NT2/D1 (cell line): ENCODE measurements around the gene CTPS2.
"Not testable (repeated sequence)": the region's sequence is repeated elsewhere in the genome, so short reads cannot be mapped to it uniquely, and the experiment has no call there.

ENCODE experiments used
- SUZ12 ChIP-seq: IDR thresholded peaks from 2 replicates; pipeline ENCODE4 v1.6.1; 2011; ENCODE audit not compliant: insufficient read length, insufficient read depth; ENCODE audit errors: extremely low read depth
- YY1 ChIP-seq: IDR thresholded peaks from 2 replicates; pipeline ENCODE4 v1.6.1; 2011; ENCODE audit not compliant: insufficient read length, insufficient read depth
- ZNF274 ChIP-seq: IDR thresholded peaks from 2 replicates; pipeline ENCODE4 v1.6.1; 2011; ENCODE audit warnings: mild to moderate bottlenecking, low read depth, low read length

GRCh38 chrX:16715638-16716037, 3.2 kb upstream of the CTPS2 start:
- TF ChIP-seq ZNF274, YY1, SUZ12: not testable (repeated sequence)
